Fibroblast of skin of back (primary cell): Measurements from ENCODE around the gene TBC1D7.

Experiments used
- DNase-seq: peaks from one replicate; pipeline ENCODE4 v3.0.0-alpha.2; 2013

Gene TBC1D7

DNA sequence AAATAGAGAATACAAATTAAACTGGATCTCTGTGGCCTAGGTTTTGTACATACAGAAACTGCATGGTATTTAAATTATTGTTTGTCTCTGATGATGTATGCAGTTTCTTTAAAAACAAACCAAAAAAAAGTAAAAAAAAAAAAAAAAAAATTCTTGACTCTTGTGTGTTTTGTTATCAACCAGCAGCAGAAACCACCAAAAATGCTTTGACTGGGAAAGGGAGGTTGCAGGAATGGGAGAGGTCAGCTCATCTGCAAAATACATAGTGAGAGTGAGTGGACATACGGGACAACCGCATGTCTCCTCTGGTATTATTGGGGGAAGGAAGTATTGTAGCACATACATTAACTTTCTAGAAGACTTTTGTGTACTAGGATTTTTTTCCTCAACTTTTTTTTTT lies 38.0 kb downstream of the TBC1D7 start:
- DNase-seq, result no peak

DNA sequence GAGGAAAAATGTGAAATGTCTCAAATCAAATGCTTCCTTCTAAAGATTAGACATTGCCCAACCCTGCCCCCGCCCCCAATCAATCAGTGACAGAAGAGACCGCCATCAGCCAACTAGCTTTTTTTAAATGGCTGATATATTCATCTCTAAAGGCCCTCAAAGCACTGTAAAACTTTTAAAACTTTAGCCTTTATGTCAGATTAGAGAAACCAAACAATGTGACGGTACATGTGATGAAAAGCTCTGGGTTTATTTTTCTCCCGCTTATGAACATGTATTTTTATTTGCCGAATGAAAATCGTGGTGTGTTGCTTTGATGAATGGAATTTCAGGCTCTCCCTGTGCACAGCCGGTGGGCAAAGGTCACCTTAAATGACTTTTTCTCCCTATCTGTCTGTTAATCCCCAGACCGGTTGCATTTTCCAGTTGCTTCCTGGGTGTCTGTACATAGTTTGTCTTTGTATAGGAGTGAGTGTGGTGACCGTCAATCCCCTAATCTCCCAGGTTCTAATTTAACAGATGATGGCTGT lies 38.5 kb downstream of the TBC1D7 start:
- DNase-seq, result no peak

DNA sequence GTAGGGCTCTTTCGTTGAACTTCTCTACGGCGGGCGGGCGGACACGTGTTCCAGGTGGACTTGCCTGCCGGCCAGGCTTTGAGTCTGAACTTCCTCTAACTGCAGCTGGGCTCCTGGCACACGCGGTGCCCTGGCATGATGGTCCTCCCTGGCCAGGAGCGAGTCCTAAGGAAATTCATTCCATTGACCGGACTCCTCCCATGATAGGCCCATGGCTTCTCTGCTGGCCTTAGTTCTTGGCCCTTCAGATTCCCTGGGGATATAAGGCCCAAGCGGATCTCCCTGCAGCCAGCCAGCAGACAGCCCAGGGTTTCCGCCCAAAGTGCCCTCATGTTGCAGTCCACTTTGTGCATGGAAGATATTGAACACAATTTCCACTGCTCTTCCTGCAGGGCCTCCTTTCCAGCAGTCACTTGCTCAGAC lies 39.4 kb downstream of the TBC1D7 start:
- DNase-seq, result no peak

DNA sequence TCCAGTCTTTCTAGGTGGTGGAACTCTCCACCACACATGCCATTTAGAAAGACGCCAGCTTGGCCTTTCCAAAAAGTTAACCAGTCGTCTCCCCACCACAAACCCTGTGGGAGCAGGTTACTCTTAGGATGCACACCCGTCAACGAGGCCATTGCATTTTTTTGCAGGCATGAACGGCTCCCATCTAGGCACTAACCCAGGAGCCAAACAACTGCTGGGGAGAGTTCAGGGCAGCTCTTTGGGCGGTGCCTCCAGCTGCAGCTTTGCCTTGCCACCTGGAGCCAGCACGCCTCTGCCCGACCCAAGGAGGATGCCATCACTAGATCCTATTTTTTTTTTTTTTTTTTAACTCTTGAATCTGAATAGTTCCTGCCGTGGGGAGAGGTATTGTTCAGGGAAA lies 39.9 kb downstream of the TBC1D7 start:
- no peak for DNase-seq

DNA sequence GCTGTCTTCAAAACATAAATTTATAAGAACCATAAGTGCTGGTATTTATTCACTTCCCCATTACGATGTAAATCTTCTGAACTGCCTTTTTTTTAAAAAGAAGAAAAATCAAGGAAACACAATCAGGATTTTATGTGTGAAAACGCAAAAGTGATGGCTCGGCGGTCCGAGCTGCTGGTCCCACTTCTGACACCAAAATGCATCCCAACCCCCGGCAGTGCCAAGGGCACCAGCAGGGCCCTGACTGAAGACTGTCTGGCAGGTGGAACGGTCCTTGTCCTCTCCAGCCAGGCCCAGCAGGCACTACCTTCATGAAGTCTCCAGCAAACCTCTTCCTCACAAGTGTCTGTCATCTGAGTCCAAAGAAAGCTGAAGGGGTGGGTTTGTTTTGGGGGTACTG lies 41.2 kb downstream of the TBC1D7 start:
- no peak for DNase-seq

DNA sequence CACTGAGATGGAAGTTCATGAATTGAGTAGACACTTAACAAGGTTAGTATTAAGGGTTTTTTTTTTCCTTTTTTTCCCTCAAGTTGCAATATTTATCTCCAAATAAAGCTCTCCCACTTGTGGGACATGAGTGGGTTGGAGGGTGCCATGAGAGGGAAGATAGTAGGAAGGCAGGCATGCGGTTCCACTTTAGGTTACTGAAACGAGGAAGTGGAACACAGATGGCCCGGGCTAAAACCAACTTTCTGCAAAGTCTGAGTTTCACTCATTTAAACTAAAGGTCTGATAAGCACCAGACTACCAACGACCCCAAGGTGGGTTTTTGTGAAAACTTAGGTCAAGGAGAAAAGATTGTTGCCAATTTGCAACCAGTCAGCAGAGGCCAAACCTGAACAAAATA lies 42.2 kb downstream of the TBC1D7 start:
- no peak for DNase-seq

DNA sequence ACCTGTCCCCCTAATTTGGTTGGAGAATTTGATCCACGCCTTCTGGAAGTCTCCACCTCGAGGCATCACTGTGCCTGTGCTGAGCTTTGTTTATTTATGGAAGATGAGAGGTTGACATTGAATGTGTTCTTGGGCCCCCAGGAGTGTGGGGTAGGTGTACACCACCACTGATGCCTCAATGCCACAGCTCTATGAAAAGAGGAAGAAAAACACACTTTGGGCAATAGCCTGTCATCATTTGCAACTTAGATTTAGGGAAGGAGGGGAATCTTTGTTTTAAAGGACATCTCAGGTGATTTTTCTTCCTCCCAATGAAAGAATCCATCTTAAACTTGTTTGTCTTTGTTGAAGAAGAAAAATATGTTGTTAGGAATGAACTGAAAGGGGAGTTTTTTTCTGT lies 42.6 kb downstream of the TBC1D7 start:
- no peak for DNase-seq

DNA sequence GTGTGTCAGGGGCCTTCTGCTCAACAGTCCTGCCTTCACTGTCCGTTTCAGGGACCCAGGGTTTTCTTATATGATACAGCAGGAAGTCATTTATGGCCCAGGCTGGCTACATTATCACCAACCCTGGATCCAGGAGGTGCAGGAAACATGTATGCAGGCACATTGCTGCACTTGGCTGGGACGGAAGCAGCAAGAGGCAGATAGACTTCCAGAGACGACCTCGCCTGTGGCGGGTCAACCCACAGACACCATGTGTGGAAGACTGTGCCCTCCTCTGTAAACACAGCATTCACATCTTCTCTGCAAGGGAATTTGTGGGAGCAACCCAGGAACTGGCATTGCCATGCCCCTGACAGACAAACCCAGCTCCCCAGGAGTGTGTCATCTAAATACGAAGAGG lies 43.7 kb downstream of the TBC1D7 start:
- no peak for DNase-seq

DNA sequence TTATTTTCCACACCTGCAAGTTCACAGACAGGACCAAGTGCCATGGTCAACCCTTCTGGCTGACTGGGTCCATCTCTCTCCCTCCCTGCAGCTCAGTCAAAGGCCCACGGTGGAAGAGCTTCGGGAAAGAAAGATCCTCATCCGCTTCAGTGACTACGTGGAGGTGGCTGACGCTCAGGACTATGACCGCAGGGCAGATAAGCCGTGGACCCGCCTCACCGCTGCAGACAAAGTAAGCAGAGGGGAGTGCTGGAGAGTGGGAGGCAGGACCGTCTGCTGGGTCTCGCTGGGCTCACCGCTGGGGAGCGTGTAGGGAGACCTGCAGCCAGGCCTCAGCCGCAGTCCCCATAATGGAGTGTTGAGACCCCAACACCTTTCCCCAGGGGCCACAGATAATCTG lies 45.0 kb downstream of the TBC1D7 start:
- no peak for DNase-seq

DNA sequence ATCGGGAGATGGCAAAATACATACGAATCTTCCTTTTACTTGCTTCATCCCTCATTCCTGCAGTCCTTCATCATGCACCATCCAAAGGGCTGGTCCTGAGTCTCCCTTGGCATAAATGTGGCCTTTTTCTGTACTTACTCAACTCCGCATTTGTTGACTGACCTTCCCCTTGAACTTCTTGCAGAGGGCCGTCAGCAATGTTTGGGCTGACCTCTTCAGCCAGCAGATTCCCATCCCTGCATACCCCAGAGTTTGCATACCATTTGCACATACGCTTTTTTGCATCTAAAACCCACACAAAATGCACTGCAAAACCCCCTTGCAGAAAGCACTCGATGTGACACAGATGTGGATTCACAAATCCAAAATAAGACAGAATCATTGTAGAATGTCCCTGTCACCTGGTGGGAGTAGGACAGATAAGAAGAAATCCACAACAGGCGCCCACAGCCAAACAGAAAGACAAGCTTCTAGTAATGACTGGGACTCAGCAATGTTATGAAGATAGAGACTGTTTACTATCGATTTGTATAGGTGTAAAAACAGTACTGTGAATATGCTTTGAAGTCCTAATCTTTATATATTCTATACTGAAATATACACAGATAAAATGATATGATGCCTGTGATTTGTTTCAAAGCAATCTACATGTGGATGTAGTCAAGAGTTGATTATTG lies 45.8 kb downstream of the TBC1D7 start:
- DNase-seq, result no peak

DNA sequence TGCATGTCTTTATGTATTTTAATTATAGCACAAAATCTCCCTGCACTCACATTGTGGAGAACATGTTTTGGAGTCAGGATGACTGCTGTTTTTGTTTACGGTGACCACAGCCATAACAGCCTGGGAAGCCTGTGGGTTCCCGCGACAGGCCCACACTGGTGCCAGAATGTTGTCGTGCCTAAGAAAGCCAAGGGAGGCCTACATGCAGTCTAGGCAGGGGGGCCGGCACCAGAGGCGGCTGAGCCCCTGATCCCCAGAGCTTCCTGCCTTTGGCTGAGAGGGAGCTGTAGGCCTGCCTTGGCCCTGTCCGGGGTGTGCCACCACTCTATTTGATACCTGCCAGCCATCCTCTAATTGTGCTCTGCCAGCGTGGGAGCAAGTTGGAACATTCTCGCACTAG lies 46.7 kb downstream of the TBC1D7 start:
- no peak for DNase-seq

DNA sequence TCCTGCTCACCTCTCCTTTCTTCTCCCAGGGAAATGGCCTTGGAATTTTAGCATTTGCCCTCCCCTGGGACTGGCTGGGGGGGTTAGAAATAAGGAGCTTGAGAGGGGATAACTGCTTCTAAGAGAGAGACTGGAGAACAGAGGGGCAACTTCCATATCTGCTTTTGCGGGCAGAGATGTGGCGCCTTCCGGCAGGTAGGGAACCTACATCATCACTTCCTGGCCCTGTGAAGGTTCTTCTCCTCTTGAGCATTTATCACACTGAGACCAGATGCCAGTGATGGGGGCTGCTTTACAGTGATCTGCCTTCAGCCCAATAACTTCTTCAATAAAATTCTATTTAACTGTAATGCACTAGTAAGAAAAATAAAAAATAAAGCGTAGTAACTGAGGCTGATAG lies 48.1 kb downstream of the TBC1D7 start:
- DNase-seq, result no peak

DNA sequence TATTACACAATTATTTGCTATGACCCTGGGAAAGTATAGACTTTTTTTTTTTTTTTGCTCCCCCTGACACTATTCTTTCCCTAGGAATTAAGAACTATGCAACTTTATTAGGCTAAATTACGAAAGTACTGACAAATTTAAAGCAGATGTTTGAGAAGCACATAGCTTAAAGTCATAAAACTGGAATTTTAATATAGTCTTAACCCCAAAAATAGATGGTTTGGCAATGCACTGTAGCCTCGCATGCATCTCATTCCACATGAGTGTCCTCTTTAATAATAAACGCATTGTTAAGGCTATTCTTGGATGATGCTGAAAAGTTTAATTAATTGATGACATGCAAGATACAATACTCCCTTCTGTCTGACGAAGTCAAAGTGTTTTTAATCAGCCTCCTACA lies 49.3 kb downstream of the TBC1D7 start:
- DNase-seq, result peak; percentile 57

DNA sequence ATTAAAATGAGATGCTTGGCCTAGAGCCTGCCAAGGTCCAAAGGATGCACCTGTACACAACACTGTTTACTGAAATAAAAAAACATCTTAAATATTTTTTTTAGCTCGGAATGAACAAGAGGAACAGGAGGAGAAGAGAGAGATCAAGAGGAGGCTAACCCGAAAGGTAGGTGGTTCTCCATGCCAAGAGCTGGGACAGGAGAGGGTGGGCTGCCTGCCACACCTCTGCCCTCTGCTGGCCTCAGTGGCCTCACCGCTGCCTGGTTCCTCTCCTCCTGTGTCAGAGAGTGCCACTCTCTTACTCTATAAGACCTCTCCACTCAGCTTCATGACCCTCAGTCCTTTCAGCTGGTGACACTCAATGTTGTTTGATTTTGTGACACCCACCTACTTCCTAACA lies 50.2 kb downstream of the TBC1D7 start:
- DNase-seq, result no peak

DNA sequence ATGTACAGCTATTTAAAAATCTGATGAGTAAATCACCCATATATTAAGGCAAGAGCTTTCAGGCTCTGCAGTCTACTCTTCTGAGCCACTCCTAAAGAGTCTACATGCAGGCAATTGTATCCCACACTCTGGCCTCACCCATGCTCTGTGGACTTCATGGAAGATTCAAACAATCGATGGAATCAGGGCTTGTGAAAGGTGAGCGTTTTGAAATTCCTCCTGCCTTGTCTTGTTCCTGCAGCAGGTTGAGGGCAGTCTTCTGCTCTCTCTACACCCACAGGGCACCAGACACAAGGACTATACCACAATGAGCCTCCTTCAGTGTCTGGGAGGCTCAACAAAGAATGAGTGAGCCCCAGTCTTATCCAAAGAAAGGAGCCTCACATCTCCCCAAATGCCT lies 51.1 kb downstream of the TBC1D7 start:
- DNase-seq, result no peak

DNA sequence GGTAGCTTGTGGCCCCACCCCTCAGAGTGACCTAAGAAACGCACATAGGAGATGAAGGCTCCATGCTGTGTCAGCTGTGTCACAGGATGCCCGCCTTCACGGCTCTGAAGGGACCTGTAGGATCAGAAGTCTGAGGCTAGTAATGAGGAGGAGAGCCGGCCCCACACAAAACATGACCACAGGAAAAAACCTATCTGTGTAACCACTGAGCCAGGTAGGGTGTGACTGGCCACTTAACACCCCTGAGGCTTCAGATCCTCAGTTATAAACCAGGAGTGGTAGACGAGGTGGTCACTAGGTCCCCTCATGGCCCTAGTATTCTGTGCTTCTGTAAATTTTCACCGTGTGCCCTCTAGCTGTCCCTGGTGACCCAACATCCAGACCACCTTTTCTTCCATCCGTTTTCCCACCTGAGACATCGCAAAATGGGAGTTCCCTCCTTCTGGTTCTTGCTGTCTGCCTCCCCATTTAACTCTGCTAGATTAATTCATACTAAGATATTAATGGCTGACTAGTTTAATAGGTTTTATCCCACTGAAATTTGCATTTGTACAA lies 52.8 kb downstream of the TBC1D7 start:
- DNase-seq, result no peak

DNA sequence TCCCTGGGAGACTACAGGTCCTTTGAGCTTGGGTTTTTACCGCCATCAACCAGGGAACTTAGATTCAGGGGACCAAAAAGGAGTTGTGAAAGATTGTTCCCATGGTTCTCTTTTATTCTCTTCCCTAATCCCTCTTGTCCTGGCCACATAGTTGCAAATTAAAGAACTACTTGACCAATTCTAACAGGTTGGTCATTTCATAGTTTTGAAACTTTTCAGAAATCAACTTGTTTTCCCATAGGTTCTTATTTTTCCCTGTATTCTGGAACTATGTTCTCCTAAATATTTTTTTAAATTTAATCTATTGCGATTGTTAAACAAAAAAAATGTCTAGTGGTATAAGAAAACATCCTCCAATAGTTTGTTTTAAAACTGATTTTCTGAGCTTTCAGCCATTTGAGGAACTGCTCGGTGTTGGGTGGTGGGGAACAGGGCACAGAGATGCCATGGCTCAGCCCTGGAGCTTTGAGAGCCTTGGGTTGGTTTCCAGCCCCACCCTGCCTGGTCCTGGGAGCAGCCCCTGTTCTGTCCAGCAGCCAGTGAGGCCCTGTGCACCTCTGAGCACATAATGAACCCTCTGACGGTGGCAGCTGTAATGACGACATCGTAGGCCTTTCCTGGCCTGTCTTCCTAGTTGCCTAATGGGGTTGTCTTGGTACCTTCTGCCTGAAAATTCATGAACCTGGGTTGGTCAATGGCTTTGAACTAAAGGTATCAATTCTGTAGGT lies 53.5 kb downstream of the TBC1D7 start:
- DNase-seq, result no peak

DNA sequence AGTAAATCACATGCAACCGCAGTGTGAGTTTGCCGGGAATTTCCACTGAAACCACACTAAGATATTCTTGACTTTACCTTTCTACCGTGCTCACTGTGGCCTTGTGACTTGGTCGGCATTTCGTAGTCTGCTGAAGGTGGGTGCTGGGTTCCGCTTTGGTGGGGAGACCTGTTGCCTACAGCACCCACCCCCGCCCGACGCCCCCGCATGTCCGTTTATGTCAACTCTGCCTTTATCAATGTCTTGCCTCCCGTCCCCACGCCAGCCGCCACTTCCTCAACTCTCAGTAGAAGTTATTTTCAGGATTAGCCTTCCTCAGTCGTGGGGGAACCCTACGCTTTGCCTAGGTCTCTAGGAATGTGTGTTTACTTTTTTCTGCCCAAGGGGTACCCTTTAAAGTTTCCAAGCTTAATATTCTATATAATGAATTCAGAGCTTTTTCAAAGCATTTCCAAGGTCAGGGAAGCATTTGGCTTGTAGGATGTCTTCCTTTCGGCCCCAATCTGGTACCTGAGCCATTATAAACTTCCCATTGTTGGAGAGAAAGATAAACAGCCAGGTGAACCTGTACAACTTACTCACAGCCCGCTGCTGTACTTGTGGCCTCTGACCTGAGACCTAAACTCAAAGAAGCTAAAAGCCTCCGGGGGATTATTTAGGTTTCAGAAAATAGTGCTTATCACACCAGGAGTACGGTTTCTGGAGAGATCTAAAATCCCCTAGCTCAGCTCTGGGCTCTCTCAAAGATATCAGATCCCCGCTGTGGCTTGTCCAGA lies 54.2 kb downstream of the TBC1D7 start:
- DNase-seq, result no peak

DNA sequence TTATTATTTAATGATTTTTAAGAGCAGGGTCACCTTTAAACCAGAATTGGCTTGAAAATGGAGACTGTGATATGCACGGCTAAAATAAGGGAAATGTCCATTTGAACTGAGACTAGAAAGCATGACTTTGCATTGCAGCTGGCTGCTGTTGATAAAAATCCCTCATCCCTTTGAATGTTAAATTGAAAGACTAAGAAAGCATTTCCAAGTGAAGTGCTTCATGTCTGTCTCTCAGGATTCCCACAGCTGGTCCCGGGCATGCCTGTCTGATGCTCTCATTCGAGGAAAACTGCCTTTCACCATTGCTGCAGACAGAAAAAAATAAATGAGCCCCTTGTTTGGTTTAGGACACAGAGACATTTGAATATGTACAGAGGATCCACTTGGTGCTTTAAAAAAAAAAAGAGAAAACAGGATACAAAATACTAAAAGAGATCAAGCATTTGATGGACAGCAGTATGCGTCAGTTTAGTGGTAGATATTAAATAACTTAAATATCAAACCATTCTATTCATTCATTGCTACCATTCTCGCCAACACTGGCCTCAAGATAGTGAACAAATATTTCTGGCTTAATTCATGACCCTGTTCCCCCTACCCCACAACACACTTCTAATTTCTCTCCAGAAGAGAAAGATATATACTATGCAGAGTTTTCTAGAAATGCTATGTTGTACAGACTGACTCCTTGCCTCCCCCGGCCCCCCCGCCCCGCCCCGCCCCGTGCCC lies 55.0 kb downstream of the TBC1D7 start:
- no peak for DNase-seq

DNA sequence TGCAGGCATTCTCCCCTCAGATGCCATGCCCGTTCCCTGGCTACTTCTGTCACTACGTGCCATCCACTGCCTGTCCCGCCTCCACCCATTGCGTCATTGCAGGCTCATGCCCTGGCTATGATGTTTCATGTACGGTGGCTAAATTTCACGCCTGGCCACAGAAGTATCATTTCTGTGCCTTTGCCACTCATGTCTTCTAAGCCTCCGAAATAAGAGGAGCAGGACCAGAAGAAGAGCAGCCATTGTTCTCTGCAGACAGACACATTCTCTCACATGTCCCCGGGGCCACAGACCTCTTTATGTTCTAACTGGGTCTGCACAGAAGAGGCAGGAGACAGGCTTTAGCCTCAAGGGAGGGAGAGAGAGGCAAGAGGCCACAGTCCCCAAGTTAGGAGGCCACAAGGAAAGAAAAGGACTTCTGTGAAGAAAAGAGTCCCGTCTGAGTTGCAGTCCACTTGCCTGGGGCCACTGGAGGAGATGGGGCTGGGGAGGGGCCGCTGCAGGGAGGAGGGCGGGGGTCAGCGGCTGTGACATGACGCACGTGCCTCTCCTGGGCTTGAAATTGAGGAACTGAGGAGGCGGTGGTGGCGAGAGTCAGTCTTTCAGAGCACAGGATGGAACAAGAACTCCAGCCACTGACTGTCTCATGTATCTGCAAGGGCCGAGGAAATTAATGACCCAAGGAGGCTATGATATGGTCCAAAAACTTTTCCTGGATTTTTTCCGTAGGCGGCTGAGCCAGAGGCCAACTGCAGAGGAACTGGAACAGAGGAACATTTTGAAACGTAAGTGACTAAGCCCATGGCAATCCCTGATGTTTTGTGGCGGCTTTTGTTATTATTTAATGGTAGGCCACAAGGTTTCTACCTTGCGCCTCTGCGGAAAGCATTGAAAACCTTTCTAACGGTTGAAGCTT lies 55.9 kb downstream of the TBC1D7 start:
- DNase-seq, result no peak

DNA sequence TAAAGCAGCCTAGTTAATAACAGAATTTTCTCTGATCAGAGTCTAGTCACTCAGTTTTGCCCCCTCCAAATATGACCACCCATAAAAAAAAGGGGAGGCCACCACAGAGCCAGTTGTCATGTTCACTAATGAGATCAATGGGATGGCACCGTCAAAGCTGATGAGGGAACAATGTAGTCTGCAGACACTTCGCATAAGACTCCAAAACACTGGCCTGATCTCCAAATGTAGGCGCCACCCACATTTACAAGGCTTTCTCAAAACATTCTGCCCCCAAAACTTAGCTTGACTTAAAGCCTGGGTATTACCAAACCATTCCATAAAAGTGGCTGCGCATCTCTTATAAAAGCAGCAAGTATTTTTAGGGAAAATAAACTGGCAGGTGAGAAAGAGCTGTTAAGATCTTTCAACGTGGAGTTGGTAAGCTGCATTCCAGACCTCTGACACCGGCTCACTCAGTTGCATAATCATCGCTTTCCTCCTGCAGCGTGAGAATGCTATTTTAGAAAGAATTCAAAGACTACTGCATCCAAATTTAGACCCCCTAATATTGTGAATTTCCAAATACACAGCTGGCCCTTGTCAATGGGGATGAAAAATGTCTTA lies 59.3 kb downstream of the TBC1D7 start:
- peak; percentile 32 for DNase-seq
